Renal cortical epithelial cell (primary cell): ENCODE results near the gene ATF7. TPM values are rescaled to one million over a fixed set of nuclear protein-coding genes. Genes with fewer than 3 reads are reported as not detected.
"Not testable (repeated sequence)": the region's sequence is repeated elsewhere in the genome, so short reads cannot be mapped to it uniquely, and the experiment has no call there.

Experiments used
- DNase-seq: peaks from one replicate; pipeline ENCODE4 v3.0.0-alpha.2; 2011; ENCODE audit warnings: low read depth
- total RNA-seq: library from RNA; depleted of rRNA; stranded (reverse); fragments of >200 nt; gene quantifications from 2 replicates; pipeline ENCODE4 v1.2.3, GENCODE V29; 2014

ATF7 gene
- total RNA-seq: 7.3 and 12.8 TPM in 2 replicates

- peak; percentile 92 for DNase-seq
Measured at GRCh38 chr12:53625946-53626701, at the start of gene ATF7. ATF7 (minus strand) TSS chr12:53626382; CDS start chr12:53601000, 25,382 bp downstream.

GRCh38 chr12:53674977-53675700, 49.0 kb upstream of the ATF7 start:
- peak; percentile 37 for DNase-seq

- DNase-seq: no peak
Measured at GRCh38 chr12:53670971-53671370, 44.8 kb upstream of the ATF7 start.

- DNase-seq: peak; percentile 26
Measured at GRCh38 chr12:53670308-53670707, 44.1 kb upstream of the ATF7 start.

- no peak for DNase-seq
Measured at GRCh38 chr12:53667080-53667479, 40.9 kb upstream of the ATF7 start.

GRCh38 chr12:53664936-53665335, 38.8 kb upstream of the ATF7 start:
- no peak for DNase-seq

GRCh38 chr12:53664191-53664590, 38.0 kb upstream of the ATF7 start:
- DNase-seq: no peak

GRCh38 chr12:53660041-53660440, 33.9 kb upstream of the ATF7 start:
- no peak for DNase-seq

- DNase-seq: peak; percentile 60
Measured at GRCh38 chr12:53659571-53659981, 33.4 kb upstream of the ATF7 start.

- peak; percentile 85 for DNase-seq
Measured at GRCh38 chr12:53659011-53659551, 32.9 kb upstream of the ATF7 start.

- no peak for DNase-seq
Measured at GRCh38 chr12:53657041-53657440, 30.9 kb upstream of the ATF7 start.

- no peak for DNase-seq
Measured at GRCh38 chr12:53653595-53653994, 27.4 kb upstream of the ATF7 start.

- DNase-seq: peak; percentile 54
Measured at GRCh38 chr12:53652366-53652765, 26.2 kb upstream of the ATF7 start.

- no peak for DNase-seq
Measured at GRCh38 chr12:53651737-53652136, 25.6 kb upstream of the ATF7 start.

- DNase-seq: not testable (repeated sequence)
Measured at GRCh38 chr12:53646300-53646699, 20.1 kb upstream of the ATF7 start.

GRCh38 chr12:53645165-53645564, 19.0 kb upstream of the ATF7 start:
- no peak for DNase-seq

- DNase-seq: no peak
Measured at GRCh38 chr12:53644133-53644532, 18.0 kb upstream of the ATF7 start.

- no peak for DNase-seq
Measured at GRCh38 chr12:53643232-53643979, 17.2 kb upstream of the ATF7 start.

- DNase-seq: no peak
Measured at GRCh38 chr12:53638057-53638456, 11.9 kb upstream of the ATF7 start.

GRCh38 chr12:53636641-53637040, 10.5 kb upstream of the ATF7 start:
- DNase-seq: no peak

GRCh38 chr12:53635708-53636107, 9.5 kb upstream of the ATF7 start:
- not testable (repeated sequence) for DNase-seq

GRCh38 chr12:53631721-53632120, 5.5 kb upstream of the ATF7 start:
- DNase-seq: no peak
